GM23338 (cell line): ENCODE results near the gene TMCO4.

Experiments used
- CREB1 ChIP-seq: fragments of 250-450 bp; sonication (Bioruptor Pico); IDR thresholded peaks from 2 replicates; pipeline ENCODE4 v1.5.0; 2020; ENCODE audit warnings: low read depth, mild to moderate bottlenecking, moderate library complexity
- CTCF ChIP-seq, 2 experiments: fragments of 200-600 bp in 1 of 2; sonication (generic) in 1 of 2; conservative IDR thresholded peaks; 2 replicates each; pipeline versions ENCODE4 v1.5.1 to v1.6.1; 2016 to 2017; ENCODE audit warnings: antibody characterized with exemption in 2 of 2, low read depth in 2 of 2, mild to moderate bottlenecking in 2 of 2, moderate library complexity in 1 of 2
- ETS1 ChIP-seq: IDR thresholded peaks from 2 replicates; pipeline ENCODE4 v1.6.1; 2016; ENCODE audit warnings: antibody characterized with exemption
- EZH2 ChIP-seq: fragments of 200-600 bp; sonication (generic); IDR thresholded peaks from one replicate; pipeline ENCODE4 v1.8.0; 2017; ENCODE audit warnings: antibody characterized with exemption, mild to moderate bottlenecking, low read depth; ENCODE audit not compliant: unreplicated experiment
- EZH2phosphoT487 ChIP-seq: fragments of 200-600 bp; sonication (generic); IDR thresholded peaks from one replicate; pipeline ENCODE4 v1.8.1; 2018; ENCODE audit warnings: antibody characterized with exemption; ENCODE audit not compliant: unreplicated experiment
- JUNB ChIP-seq: IDR thresholded peaks from one replicate; pipeline ENCODE4 v1.6.1; 2016; ENCODE audit warnings: antibody characterized with exemption; ENCODE audit not compliant: unreplicated experiment
- POLR2AphosphoS5 ChIP-seq: IDR thresholded peaks from 2 replicates; pipeline ENCODE4 v1.6.1; 2016; ENCODE audit warnings: antibody characterized with exemption, low read depth
- REST ChIP-seq: IDR thresholded peaks from one replicate; pipeline ENCODE4 v1.6.1; 2018; ENCODE audit warnings: antibody characterized with exemption; ENCODE audit not compliant: unreplicated experiment
- STAT1 ChIP-seq: IDR thresholded peaks from one replicate; pipeline ENCODE4 v1.6.1; 2016; ENCODE audit warnings: antibody characterized with exemption; ENCODE audit not compliant: unreplicated experiment
- ZNF114 ChIP-seq: fragments of 250-450 bp; sonication (Bioruptor Pico); IDR thresholded peaks from 2 replicates; pipeline ENCODE4 v1.5.0; 2020; ENCODE audit warnings: mild to moderate bottlenecking, moderate library complexity
- ZNF331 ChIP-seq: fragments of 250-450 bp; sonication (Bioruptor Pico); IDR thresholded peaks from 2 replicates; pipeline ENCODE4 v1.5.0; 2020; ENCODE audit warnings: low read depth, mild to moderate bottlenecking, moderate library complexity
- ZNF462 ChIP-seq: fragments of 250-450 bp; sonication (Bioruptor Pico); IDR thresholded peaks from 2 replicates; pipeline ENCODE4 v1.5.0; 2020; ENCODE audit warnings: mild to moderate bottlenecking, moderate library complexity

GRCh38 chr1:19708567-19709110 is 91.1 kb downstream of the TMCO4 start:
- no peak for TF ChIP-seq CTCF (conservative IDR thresholded peaks at IDR 0.05; ENCODE audit: low read depth in 2 of 2)
- no peak for TF ChIP-seq POLR2AphosphoS5
- TF ChIP-seq EZH2 = no peak
- no peak for TF ChIP-seq EZH2phosphoT487
- no peak for TF ChIP-seq ZNF462 (CRISPR knock-in tag)
- TF ChIP-seq REST = no peak
- no peak for TF ChIP-seq ZNF114 (CRISPR knock-in tag)
- TF ChIP-seq JUNB = no peak
- TF ChIP-seq ETS1 = no peak
- no peak for TF ChIP-seq CREB1
- no peak for TF ChIP-seq STAT1
- no peak for TF ChIP-seq ZNF331 (CRISPR knock-in tag)
